Endothelial cell of umbilical vein (primary cell): ENCODE data around the gene MCCC1. TPM values are rescaled to one million over a fixed set of nuclear protein-coding genes. Genes with fewer than 3 reads are reported as not detected.

Experiments used
- BruUV-seq: library from RNA; stranded (reverse); fragments of 400-500 nt; replicated peaks from 2 replicates; lab custom pipeline; 2021; lab: Mats Ljungman, UMichigan
- CTCF ChIA-PET: fragments of 300-600, 350-600 bp; sonication (Branson Sonifier 250); formaldehyde crosslinking; loops from one replicate; lab custom pipeline; 2021; ENCODE audit warnings: antibody characterized with exemption, inconsistent platforms; lab: Charles Lee
- POLR2A ChIA-PET: fragments of 300-600, 350-600 bp; sonication (Branson Sonifier 250); formaldehyde crosslinking; loops from one replicate; lab custom pipeline; 2021; ENCODE audit warnings: antibody characterized with exemption, inconsistent platforms; lab: Charles Lee
- DNase-seq: peaks from one replicate; pipeline ENCODE4 v3.0.0-alpha.2; 2011; ENCODE audit warnings: low read depth, low spot score
- FAIRE-seq: peaks from 2 replicates; lab custom pipeline; 2011; peaks lifted over from hg19 to GRCh38; lab: Jason Lieb, UNC
- H2AFZ ChIP-seq: 2 replicates; pipeline ENCODE4 v1.6.0; 2012; ENCODE audit warnings: low read depth, low read length, control low read depth, inconsistent platforms
- H3K27ac ChIP-seq: 2 replicates; pipeline ENCODE4 v1.5.1; 2011; ENCODE audit warnings: low read depth, mild to moderate bottlenecking, control low read depth, low read length, moderate library complexity; ENCODE audit not compliant: insufficient read depth
- H3K27me3 ChIP-seq, 2 experiments: 2 replicates each; pipeline versions ENCODE4 v1.6.0 to v1.6.1; 2011; ENCODE audit warnings: low read length in 2 of 2, mixed read lengths in 1 of 2; ENCODE audit not compliant: control insufficient read depth in 2 of 2, insufficient read depth in 2 of 2
- H3K36me3 ChIP-seq, 2 experiments: 2 replicates in 1 of 2; 3 replicates in 1 of 2; pipeline ENCODE4 v1.5.1; 2011; ENCODE audit warnings: low read length in 2 of 2, mild to moderate bottlenecking in 1 of 2, moderate library complexity in 1 of 2; ENCODE audit not compliant: control insufficient read depth in 2 of 2, insufficient read depth in 2 of 2; ENCODE audit errors: extremely low read depth in 1 of 2
- H3K4me1 ChIP-seq: 3 replicates; pipeline ENCODE4 v1.5.1; 2011; ENCODE audit warnings: mild to moderate bottlenecking, low read length; ENCODE audit not compliant: control insufficient read depth, insufficient read depth; ENCODE audit errors: extremely low read depth
- H3K4me2 ChIP-seq: 2 replicates; pipeline ENCODE4 v1.6.1; 2011; ENCODE audit warnings: low read length, control low read depth, mixed read lengths; ENCODE audit not compliant: insufficient read depth
- H3K4me3 ChIP-seq, 3 experiments: fragments of 200-600 bp in 1 of 3; sonication (generic), shearing (Covaris generic) in 1 of 3; replicated peaks in 1 of 3; 2 replicates each; pipeline ENCODE4 v1.5.1; 2011 to 2016; ENCODE audit warnings: control low read depth in 3 of 3, low read length in 3 of 3, mild to moderate bottlenecking in 2 of 3, inconsistent platforms in 1 of 3, low read depth in 1 of 3, moderate library complexity in 1 of 3; ENCODE audit not compliant: insufficient read depth in 1 of 3
- H3K79me2 ChIP-seq: 2 replicates; pipeline ENCODE4 v1.6.0; 2012; ENCODE audit warnings: low read length, inconsistent platforms; ENCODE audit not compliant: control insufficient read depth, insufficient read depth
- H3K9ac ChIP-seq: replicated peaks from 2 replicates; pipeline ENCODE3; 2011; ENCODE audit warnings: low read length, control low read depth; ENCODE audit not compliant: insufficient read depth; ENCODE audit errors: extremely low read depth
- H3K9me1 ChIP-seq: replicated peaks from 3 replicates; pipeline ENCODE4 v1.6.0; 2011; ENCODE audit warnings: mild to moderate bottlenecking, low read length; ENCODE audit not compliant: control insufficient read depth, insufficient read depth; ENCODE audit errors: extremely low read depth
- H3K9me3 ChIP-seq: replicated peaks from 2 replicates; pipeline ENCODE4 v1.5.1; 2012; ENCODE audit warnings: low read length, inconsistent platforms; ENCODE audit not compliant: control insufficient read depth, insufficient read depth
- H4K20me1 ChIP-seq: replicated peaks from 2 replicates; pipeline ENCODE3; 2011; ENCODE audit warnings: mild to moderate bottlenecking, low read length; ENCODE audit not compliant: control insufficient read depth, insufficient read depth; ENCODE audit errors: extremely low read depth
- JUN ChIP-seq: IDR thresholded peaks from 2 replicates; pipeline ENCODE4 v1.6.1; 2011; ENCODE audit warnings: borderline replicate concordance, low read depth; ENCODE audit not compliant: insufficient read length, insufficient read depth
- dilution Hi-C: fragments of 300-500 bp; cut with MboI; formaldehyde crosslinking; loops from one replicate; pipeline ENCODE4 v1.15.0; 2019; ENCODE audit warnings: low sequenced_read_pairs; ENCODE audit not compliant: extremely low pct_ligation_motif_present
- intact Hi-C: fragments of 100-400 bp; cut with micrococcal nuclease; formaldehyde crosslinking; loops from one replicate; pipeline ENCODE4 v1.10.0; 2022
- polyA plus RNA-seq, 4 experiments: library from polyadenylated mRNA; depleted of rRNA in 3 of 4; stranded (reverse) in 3 of 4; unstranded in 1 of 4; fragments of >200 nt; gene quantifications; 2 replicates each; pipeline versions ENCODE4 v1.2.1 to v1.2.3, GENCODE V29; 2011 to 2012; ENCODE audit warnings: missing spikeins in 1 of 4
- total RNA-seq: library from RNA; stranded (reverse); gene quantifications from 2 replicates; pipeline ENCODE4 v1.2.3, GENCODE V29; 2021
- TF ChIP-seq, protein P1 (sequence below), 2 donors: IDR thresholded peaks; 1 replicate in 1 of 2; 2 replicates in 1 of 2; pipeline ENCODE4 v1.5.1; 2011; ENCODE audit warnings: low read length in 2 of 2, mild to moderate bottlenecking in 2 of 2, moderate library complexity in 2 of 2, control low read depth in 1 of 2, inconsistent platforms in 1 of 2, low read depth in 1 of 2; ENCODE audit not compliant: insufficient read depth in 1 of 2; ENCODE audit errors: extremely low read depth in 1 of 2

The MCCC1 gene
- total and polyA plus RNA-seq, 2 donors (not counting 3 experiments of a cell fraction or from before 2014, with no cell fraction given): 9.2 to 19.7 TPM

DNA sequence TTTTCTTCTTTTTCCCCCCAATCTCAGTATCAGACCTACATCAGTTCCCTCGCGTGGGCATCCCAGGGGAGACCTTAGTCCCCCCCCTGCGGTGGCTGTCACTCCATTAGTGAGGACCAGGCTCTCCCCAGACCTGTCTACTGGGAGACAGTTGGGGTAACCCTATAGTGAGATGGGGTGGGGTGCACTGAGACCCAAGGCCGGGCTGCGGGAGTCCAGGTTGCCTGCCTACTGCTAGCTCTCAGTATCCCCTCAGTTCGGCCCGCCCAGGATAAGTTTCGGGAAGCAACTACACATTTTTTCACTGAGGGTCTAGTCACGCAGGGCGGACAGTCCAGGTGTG is 118.3 kb downstream of the MCCC1 start:
- CTCF ChIA-PET: interaction anchor here (1.0 to 1.2 kb wide), 2 partner anchors 16 to 203 kb away, joined by 3 read pairs; no protein-coding TSS in a partner anchor

More for the DNA sequence above, 118.3 kb downstream of the MCCC1 start:
- POLR2A ChIA-PET: no interaction called here
- dilution Hi-C loops (no loop called here), intact Hi-C loops (no loop called here)
- Histone ChIP-seq H3K9me1 (no peaks in the 10 kb centered on the region), H3K79me2 (peaks cover 38% of the 10 kb centered on the region), H3K4me3 (peak overlapping the region; percentile 63 to 73 (median 71)), H3K27me3 (no peaks in the 10 kb centered on the region), H2AFZ (peak overlapping the region; percentile 99), H3K27ac (peak overlapping the region; percentile 37), H4K20me1 (peaks cover 2% of the 10 kb centered on the region), H3K9ac (peak overlapping the region; percentile 70), H3K9me3 (no peaks in the 10 kb centered on the region), H3K4me2 (peak overlapping the region; percentile 90), H3K36me3 (no peaks in the 10 kb centered on the region), H3K4me1 (peaks cover 15% of the 10 kb centered on the region)
- TF ChIP-seq, protein P1, sequence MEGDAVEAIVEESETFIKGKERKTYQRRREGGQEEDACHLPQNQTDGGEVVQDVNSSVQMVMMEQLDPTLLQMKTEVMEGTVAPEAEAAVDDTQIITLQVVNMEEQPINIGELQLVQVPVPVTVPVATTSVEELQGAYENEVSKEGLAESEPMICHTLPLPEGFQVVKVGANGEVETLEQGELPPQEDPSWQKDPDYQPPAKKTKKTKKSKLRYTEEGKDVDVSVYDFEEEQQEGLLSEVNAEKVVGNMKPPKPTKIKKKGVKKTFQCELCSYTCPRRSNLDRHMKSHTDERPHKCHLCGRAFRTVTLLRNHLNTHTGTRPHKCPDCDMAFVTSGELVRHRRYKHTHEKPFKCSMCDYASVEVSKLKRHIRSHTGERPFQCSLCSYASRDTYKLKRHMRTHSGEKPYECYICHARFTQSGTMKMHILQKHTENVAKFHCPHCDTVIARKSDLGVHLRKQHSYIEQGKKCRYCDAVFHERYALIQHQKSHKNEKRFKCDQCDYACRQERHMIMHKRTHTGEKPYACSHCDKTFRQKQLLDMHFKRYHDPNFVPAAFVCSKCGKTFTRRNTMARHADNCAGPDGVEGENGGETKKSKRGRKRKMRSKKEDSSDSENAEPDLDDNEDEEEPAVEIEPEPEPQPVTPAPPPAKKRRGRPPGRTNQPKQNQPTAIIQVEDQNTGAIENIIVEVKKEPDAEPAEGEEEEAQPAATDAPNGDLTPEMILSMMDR (IDR thresholded peaks at IDR 0.05; ENCODE audit: extremely low read depth in 1 of 2, insufficient read depth in 1 of 2, low read depth in 1 of 2, low read length in 2 of 2): no peak
- TF ChIP-seq JUN: no peak
- no peak for DNase-seq
- no peak for FAIRE-seq
- BruUV-seq: TSS peak; percentile 64
